NT2/D1 (cell line): Measurements from ENCODE around the gene PRM3.

Source experiments
- SUZ12 ChIP-seq: IDR thresholded peaks from 2 replicates; pipeline ENCODE4 v1.6.1; 2011; ENCODE audit not compliant: insufficient read length, insufficient read depth; ENCODE audit errors: extremely low read depth
- YY1 ChIP-seq: IDR thresholded peaks from 2 replicates; pipeline ENCODE4 v1.6.1; 2011; ENCODE audit not compliant: insufficient read length, insufficient read depth
- ZNF274 ChIP-seq: IDR thresholded peaks from 2 replicates; pipeline ENCODE4 v1.6.1; 2011; ENCODE audit warnings: mild to moderate bottlenecking, low read depth, low read length

DNA sequence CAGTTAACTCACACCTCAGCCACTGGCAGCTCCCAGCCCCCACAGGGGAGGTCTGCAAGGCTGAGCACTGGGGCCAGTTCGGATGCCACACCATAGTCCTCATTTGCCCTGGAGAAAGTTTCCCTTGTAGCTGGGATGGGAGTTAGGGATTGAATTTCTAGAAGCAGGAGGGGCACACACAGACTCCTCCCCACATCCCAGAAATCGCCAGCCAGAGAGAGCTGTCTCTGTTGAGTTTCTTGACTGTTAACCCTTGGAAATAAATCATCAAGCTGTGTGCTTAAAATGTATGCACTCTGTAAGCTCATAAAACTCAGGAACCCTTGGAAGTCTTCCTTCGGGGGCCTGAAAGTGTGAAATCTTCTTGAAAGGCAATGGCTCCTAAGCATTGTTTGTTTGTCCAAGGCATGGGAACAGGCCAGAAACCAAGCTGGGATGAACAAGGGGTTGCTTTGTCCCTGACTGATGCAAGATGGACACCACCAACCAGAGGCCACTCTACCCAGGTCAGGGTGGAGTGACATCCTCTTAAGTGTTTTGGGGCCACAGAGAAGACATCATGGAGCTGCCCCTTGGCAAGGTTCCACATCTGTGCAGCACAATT is 394 bp upstream of the PRM3 start:
- TF ChIP-seq ZNF274: no peak
- no peak for TF ChIP-seq YY1
- no peak for TF ChIP-seq SUZ12
